ENCODE results near the gene XPO5. TPM values are rescaled to one million over a fixed set of nuclear protein-coding genes. Genes with fewer than 3 reads are reported as not detected.

XPO5 gene
- polyA plus RNA-seq, 1 experiment, result 31.5 TPM

GRCh38 chr6:43505718-43506117 is 70.1 kb downstream of the XPO5 start:
- no peak for DNase-seq (ENCODE audit: low read depth, low spot score)
- ChIA-PET POLR2A (interaction anchor here (0.6 kb wide), 1 partner anchor 28 kb away, joined by 3 read pairs; the partner anchor contains the start of gene TJAP1), CTCF (interaction anchor here (0.6 to 5.9 kb wide), 14 partner anchors 10 to 1358 kb away, joined by 3 to 54 read pairs (median 9); partner anchors contain the start of genes DLK2 and DNPH1)
- Histone ChIP-seq H3K27me3 (ENCODE audit: control insufficient read depth, insufficient read depth, low read length) (no peaks in the 10 kb centered on the region), H3K4me3 (ENCODE audit: low read depth, low read length) (no peak overlapping the region), H3K27ac (ENCODE audit: low read depth, low read length) (no peak overlapping the region), H3K9me3 (ENCODE audit: control insufficient read depth, insufficient read depth, low read length) (no peaks in the 10 kb centered on the region; the same call in 1 of the 2 replicates)
- TF ChIP-seq CTCF (IDR thresholded peaks at IDR 0.05; ENCODE audit: low read depth, low read length), result no peak

GRCh38 chr6:43504756-43505593 is 70.9 kb downstream of the XPO5 start:
- TF ChIP-seq CTCF (IDR thresholded peaks at IDR 0.05; ENCODE audit: low read depth, low read length), result no peak
- no peak for DNase-seq (ENCODE audit: low read depth, low spot score)
- Histone ChIP-seq H3K27me3 (ENCODE audit: control insufficient read depth, insufficient read depth, low read length) (no peaks in the 10 kb centered on the region), H3K27ac (ENCODE audit: low read depth, low read length) (no peak overlapping the region), H3K4me3 (ENCODE audit: low read depth, low read length) (no peak overlapping the region), H3K9me3 (ENCODE audit: control insufficient read depth, insufficient read depth, low read length) (no peaks in the 10 kb centered on the region; the same call in 1 of the 2 replicates)
- ChIA-PET POLR2A (interaction anchor here (0.6 kb wide), 1 partner anchor 27 kb away, joined by 3 read pairs; the partner anchor contains the start of gene TJAP1), CTCF (interaction anchor here (0.7 to 5.9 kb wide), 4 partner anchors 9 to 60 kb away, joined by 3 to 54 read pairs (median 36); partner anchors contain the start of gene DLK2)

GRCh38 chr6:43503443-43503842 is 72.4 kb downstream of the XPO5 start:
- H3K4me3 ChIP-seq (ENCODE audit: low read depth, low read length), result no peak overlapping the region
- no peak overlapping the region for H3K27ac ChIP-seq (ENCODE audit: low read depth, low read length)
- ChIA-PET CTCF (interaction anchor here (0.7 kb wide), 2 partner anchors 89 to 240 kb away, joined by 3 read pairs; no protein-coding TSS in a partner anchor), POLR2A (no interaction called here)
- no peak for TF ChIP-seq CTCF (IDR thresholded peaks at IDR 0.05; ENCODE audit: low read depth, low read length)
- DNase-seq (ENCODE audit: low read depth, low spot score), result no peak
- H3K9me3 ChIP-seq (ENCODE audit: control insufficient read depth, insufficient read depth, low read length), result no peaks in the 10 kb centered on the region; the same call in 1 of the 2 replicates
- H3K27me3 ChIP-seq (ENCODE audit: control insufficient read depth, insufficient read depth, low read length), result no peaks in the 10 kb centered on the region

- Histone ChIP-seq H3K27me3 (ENCODE audit: control insufficient read depth, insufficient read depth, low read length) (no peaks in the 10 kb centered on the region), H3K27ac (ENCODE audit: low read depth, low read length) (no peak overlapping the region), H3K4me3 (ENCODE audit: low read depth, low read length) (no peak overlapping the region), H3K9me3 (ENCODE audit: control insufficient read depth, insufficient read depth, low read length) (no peaks in the 10 kb centered on the region; the same call in 1 of the 2 replicates)
- ChIA-PET CTCF (no interaction called here), POLR2A (interaction anchor here (0.5 kb wide), 1 partner anchor 128 kb away, joined by 6 read pairs; no protein-coding TSS in a partner anchor)
- no peak for DNase-seq (ENCODE audit: low read depth, low spot score)
- no peak for TF ChIP-seq CTCF (IDR thresholded peaks at IDR 0.05; ENCODE audit: low read depth, low read length)
Measured at GRCh38 chr6:43502666-43503065, 73.2 kb downstream of the XPO5 start.

GRCh38 chr6:43500921-43501320 is 74.9 kb downstream of the XPO5 start:
- DNase-seq (ENCODE audit: low read depth, low spot score), result no peak

More at GRCh38 chr6:43500921-43501320, 74.9 kb downstream of the XPO5 start:
- no peaks in the 10 kb centered on the region for H3K9me3 ChIP-seq (ENCODE audit: control insufficient read depth, insufficient read depth, low read length)
- no peak overlapping the region for H3K4me3 ChIP-seq (ENCODE audit: low read depth, low read length)
- H3K27me3 ChIP-seq (ENCODE audit: control insufficient read depth, insufficient read depth, low read length), result no peaks in the 10 kb centered on the region
- ChIA-PET POLR2A (no interaction called here), CTCF (interaction anchor here (1.0 kb wide), 1 partner anchor 46 kb away, joined by 3 read pairs; the partner anchor contains the start of gene DLK2)
- TF ChIP-seq CTCF (IDR thresholded peaks at IDR 0.05; ENCODE audit: low read depth, low read length), result no peak
- no peak overlapping the region for H3K27ac ChIP-seq (ENCODE audit: low read depth, low read length)
